Measurements from ENCODE around the gene KRT5. TPM values are rescaled to one million over a fixed set of nuclear protein-coding genes. Genes with fewer than 3 reads are reported as not detected.
"Not testable (repeated sequence)": the region's sequence is repeated elsewhere in the genome, so short reads cannot be mapped to it uniquely, and the experiment has no call there.

Gene KRT5
- total RNA-seq, 1 donor from 2014 or later, result not detected

DNA sequence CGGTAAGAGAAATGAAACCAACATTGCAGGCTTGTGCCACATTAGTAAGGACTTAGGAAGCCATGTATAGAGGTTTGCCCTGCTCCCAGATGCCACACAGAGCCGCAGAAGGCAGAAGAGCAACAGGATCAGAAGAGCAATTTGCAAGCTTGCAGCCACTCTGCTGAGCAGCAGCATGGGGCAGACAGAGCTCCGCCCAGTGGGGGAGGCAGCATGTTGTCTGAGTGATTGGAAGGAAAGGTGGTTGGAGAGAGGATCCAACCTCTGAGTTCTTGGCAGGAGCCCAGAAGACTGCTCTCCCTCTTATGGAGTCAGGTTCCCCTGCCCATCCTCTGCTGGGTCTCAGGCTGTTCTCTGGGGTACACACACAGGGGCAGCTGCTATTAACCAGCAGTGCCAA is 24.8 kb downstream of the KRT5 start:
- DNase-seq (ENCODE audit: low read depth in 2 of 2), result no peak

DNA sequence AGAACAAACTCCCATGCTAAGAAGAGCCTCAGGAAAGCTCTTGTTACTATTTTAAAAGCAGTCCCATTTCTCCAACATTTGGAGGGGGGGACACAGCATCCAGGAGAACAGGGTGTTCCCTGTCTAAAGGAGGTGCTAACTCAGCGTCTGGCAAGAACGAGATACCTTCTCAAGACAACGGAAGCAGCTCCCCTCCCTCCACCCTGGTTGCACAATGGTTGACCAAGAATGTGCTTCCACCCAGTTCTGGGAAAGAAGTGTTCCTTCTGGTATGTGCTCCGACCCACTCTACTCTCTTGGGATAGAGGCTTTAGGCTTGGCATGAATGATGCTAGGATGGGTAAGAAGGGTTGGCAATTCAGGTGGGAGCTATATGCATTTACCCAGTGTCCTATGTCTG is 25.7 kb downstream of the KRT5 start:
- DNase-seq (ENCODE audit: low read depth in 2 of 2), result no peak

DNA sequence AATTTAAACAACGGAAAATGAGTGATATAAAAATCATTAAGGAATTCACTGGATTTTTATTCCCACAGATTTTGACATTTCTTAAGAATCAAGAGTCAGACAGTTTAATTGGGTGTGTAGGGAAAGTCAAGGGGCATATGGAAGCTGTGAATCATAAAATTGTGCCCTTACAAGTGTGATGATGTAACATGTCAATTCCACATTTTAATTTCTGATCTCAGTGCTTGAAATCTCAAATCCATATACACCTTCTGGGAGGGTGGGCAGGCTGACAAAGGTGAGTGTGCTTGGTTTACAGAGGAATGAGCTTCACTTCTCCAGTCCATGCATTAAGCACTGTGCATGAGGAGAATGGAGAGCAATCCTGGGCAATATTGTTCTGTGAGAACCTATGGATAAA is 26.1 kb downstream of the KRT5 start:
- DNase-seq (ENCODE audit: low read depth in 2 of 2), result no peak

DNA sequence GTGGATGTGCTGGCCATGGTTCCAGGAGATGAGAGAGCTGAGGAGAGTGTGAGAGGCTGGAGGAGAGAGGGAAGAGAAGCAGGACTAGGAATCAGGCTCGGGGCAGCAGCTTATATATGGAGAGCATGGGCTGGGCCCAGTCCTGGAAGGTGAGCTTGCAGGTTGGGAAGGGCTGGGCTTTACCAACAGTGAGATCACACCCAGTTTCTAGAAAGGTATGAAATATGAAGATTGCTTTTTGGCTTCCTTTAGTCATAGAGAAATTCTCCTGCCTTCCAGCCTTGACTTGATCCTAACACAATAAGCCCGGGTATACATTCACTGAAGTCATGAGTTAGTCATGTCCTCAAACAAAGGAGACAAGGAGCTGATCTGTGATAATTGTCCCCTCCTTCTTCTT is 27.0 kb downstream of the KRT5 start, which contains the start of gene KRT6A:
TSS of gene KRT6A (minus strand) at position 86 of the 400 bp plus-strand sequence. CDS start at position 17, 69 bp downstream.
- DNase-seq (ENCODE audit: low read depth in 2 of 2), result no peak

DNA sequence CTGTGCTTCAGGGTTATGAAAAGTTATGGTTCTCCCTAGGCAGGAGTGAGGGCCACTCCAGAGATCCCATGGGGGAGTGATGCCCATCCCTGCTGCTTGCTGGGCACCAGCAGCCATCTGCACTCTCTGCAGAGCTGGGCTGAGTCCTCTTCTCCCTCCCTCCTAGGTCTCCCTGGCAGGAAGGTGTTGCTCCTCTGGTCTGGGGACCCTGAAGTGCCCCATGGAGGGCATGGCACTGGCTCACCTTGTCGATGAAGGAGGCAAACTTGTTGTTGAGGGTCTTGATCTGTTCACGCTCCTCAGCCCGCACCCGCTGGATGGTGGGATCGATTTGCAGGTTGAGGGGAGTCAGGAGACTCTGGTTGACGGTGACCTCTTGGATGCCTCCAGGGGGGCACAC is 27.8 kb downstream of the KRT5 start:
- DNase-seq (ENCODE audit: low read depth in 2 of 2), result not testable (repeated sequence)

DNA sequence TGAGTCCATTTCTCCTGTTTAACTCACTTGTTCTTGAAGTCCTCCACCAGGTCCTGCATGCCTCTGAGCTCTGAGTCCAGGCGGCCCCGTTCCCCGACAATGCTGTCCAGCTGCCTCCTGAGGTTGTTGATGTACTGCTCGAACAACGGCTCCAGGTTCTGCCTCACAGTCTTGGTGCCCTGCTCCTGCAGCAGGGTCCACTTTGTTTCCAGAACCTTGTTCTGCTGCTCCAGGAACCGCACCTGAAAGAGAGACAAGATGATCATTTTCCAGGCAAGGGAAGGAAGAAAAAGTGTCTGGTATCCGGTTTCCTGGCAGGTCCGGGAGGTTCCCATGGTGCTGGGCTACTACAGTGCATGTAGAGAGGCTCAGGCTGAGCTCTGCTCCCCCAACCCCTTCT is 28.7 kb downstream of the KRT5 start:
- DNase-seq (ENCODE audit: low read depth in 2 of 2), result not testable (repeated sequence)

DNA sequence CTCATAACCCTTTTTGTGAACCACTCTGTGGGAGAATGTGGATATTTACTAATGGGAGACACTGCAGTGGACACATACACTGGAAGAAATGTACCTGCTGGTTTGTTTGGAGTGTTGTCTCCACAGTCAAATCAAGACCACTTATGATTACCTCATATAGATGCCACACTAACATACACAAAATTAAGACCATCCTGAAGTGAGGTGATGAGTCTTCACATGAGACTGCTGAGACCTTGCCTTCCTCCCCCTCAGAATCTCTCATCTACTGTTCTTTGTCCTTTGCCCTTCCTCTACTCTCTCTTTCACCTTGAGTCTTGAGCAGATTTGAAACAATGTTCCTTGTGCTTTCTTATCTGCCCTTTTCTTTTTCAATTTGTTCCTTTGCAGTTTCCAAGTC is 31.5 kb downstream of the KRT5 start:
- no peak for DNase-seq (ENCODE audit: low read depth in 2 of 2)

DNA sequence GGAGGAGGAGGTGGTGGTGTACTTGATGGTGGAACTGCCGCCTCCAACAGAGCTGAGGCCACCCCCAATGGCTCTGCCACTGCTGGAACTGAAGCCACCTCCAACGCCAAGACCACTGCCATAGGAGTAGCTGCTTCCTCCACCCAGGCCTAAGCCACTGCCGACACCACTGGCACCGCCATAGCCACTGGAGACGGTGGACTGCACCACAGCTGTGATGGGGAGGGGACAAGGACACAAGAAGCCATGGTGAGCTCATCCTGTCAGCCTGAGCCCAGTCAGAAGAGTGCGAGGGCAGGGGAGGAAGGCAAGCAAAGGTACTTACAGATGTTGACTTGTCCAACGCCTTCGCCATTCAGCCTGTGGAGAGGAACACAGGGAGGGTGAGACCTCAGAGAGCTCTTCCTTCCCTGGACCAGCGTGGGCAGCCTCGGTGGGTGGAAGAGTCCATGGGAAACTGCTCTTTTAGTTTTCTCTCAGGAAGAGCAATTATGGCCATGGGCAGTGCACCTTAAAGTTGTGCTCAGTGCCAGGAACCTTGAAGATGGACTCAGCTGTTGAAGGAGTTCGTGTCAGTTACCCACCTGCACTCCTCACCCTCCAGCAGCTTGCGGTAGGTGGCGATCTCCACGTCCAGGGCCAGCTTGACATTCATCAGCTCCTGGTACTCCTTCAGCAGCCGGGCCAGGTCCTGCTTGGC is 32.3 kb downstream of the KRT5 start:
- DNase-seq (ENCODE audit: low read depth in 2 of 2), result not testable (repeated sequence)

DNA sequence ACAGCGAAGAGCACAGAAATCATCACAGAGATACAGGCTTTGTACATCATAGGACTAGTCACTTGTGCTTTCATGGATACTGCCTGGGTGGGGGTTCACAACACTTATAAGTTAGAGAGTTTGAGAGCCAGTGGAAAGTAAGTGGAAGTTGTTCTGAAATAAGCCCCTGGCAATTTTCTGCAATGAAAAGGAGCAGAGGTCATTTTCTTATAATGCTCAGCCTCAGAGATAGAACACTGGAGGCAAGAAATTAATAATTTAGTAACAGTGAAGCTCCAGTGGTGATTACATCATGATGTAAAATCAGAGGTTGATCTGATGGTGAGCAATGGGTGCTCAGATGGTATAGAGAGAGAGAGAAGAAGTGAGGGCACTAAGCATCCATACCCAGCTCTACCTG is 33.0 kb downstream of the KRT5 start:
- DNase-seq (ENCODE audit: low read depth in 2 of 2), result no peak

DNA sequence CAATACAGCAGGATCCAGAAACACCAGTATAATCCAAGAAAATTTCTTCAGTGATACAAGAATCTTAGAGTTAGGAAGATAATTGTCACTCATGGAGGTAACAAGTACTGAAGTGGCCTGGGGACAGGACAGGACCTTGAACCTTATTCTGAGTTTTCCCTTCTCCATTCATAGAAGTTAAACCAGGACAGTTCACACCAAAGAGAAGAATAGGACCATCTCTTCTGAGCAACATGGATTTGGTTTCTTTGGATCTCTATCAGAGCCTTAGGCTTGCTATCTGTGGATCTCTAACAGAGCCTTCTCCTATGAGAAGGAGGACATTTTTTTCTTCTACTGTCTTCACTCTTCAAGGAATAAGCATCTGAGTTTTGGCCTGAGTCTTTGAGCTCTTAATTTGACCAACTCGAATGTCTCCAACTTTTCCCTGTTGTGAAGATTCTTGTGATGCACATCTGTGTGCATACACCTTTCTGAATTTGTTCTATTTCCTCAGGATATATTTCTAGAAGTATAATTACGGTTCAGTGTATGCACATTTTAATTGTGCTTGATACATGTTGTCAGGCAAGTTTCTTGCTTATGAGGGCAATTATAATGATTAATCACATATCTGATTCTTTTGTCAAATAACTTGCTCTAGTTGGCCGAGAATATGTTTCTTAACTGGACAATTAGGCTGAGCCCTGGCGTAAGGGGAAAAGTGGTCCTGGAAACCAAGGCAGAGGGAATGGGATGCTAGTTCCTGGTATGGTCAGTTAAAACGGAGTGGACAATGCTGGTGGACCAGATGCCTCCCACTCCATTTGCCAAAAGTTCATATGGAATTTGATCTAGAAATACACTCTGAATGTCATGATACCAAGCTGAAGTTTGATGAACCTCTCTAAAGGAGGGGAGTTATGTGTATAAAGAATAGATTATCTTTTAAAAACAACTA is 33.8 kb downstream of the KRT5 start:
- DNase-seq (ENCODE audit: low read depth in 2 of 2), result no peak

DNA sequence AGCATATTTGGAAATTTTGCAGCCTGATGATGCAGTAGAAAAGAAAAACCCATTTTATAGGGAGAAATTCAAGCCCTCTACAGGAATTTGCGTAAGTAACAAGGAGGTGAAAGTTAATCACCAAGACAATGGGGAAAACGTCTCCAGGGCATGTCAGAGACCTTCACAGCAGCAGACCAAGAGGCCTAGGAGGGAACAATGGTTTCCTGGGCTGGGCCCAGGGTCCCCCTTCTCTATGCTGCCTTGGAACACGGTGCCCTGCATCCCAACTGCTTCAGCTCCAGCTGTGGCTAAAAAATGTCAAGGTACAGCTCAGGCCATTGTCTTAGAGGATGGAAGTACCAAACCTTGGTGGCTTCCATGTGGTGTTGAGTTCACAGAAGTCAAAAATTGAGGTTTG is 40.1 kb downstream of the KRT5 start:
- DNase-seq (ENCODE audit: low read depth in 2 of 2), result no peak

DNA sequence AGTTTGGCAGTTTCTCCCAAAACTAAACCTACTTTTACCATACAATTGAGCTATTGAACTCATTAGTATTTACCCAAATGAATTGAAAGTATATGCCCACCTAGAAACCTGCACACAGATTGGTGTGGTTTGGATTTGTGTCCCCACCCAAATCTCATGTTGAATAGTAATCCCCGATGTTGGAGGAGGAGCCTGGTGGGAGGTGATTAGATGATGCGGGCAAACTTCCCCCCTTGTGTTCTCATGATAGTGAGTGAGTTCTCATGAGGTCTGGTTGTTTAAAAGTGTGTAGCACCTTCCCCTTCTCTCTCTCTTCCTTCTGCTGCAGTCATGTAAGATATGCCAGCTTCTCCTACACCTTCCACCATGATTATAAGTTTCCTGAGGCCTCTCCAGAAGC is 42.5 kb downstream of the KRT5 start:
- DNase-seq (ENCODE audit: low read depth in 2 of 2), result no peak

DNA sequence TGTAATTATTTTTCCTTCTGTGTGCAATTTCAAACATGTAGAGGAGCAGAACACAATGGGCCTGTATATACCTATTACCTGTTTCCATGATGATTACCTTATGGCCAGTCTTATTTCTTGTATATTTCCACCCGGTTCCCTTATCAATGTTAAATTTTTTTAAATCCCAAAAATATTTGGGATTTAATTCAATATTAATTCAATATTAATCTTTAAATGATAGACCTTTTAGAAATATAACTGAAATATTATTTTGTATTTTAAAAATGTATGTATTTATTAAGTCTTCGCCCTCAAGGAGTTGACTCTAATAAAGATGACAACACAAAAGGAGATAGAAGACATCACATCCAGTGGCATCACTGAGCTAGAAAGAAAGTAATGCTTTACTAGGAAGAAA is 46.0 kb downstream of the KRT5 start:
- no peak for DNase-seq (ENCODE audit: low read depth in 2 of 2)

DNA sequence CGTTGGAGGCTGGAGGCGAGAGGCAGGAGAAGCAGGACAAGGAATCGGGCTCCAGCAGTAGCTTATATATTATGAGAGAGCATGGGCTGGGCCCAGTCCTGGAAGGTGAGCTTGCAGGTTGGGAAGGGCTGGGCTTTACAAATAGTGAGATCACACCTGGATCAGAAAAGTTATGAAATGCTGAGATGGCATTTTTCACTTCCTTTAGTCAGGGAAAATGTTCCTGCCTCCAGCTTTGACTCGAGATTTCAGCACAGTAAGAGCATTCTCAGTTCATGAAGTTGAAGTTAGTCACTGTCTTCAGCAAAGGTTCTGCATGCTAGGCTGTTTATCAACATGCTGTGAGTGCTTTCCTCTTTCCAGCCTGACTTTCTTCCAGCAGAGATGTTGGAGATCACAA is 46.4 kb downstream of the KRT5 start, which contains the start of gene KRT6C:
TSS of gene KRT6C (minus strand) at position 38 of the 400 bp plus-strand sequence. CDS start 68 bp downstream, outside the sequence.
- DNase-seq (ENCODE audit: low read depth in 2 of 2), result no peak

DNA sequence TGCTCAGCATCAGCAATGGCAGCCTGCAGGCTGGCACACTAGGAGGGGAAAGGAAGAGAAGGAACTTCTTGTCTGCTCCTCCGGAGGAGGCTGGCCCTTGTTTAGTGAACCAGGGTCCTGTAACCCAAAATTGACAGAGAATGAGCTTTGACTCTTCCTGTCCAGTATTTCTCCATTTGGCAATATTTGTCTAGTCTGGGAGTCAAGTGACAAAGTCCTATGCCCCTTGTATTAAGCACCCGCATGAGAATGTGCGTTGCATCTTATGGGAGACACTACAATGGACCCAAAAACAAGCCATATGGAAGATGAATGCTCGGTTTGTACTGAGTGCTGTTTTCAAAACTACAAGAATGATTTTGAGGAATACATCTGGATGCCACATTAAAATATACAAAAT is 50.3 kb downstream of the KRT5 start:
- no peak for DNase-seq (ENCODE audit: low read depth in 2 of 2)

DNA sequence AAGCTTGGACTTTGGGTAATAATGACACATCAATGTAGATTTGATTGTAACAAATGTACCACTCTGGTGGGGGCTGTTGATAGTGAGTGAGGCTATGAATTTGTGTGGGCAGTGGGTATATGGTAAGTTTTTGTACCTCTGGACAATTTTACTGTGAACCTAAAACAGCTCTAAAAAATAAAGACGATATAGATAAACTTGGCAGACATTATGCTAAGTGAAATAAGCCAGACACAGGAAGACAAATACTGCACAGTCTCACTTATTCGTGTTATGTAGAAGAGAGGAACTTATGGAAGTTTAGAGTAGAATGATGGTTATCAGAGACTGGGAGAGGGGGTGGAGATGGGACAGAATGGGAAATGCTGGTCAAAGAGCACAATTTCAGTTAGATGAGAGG is 55.3 kb downstream of the KRT5 start:
- DNase-seq (ENCODE audit: low read depth in 2 of 2), result no peak

Other genes with a start within 250 kb of the KRT5 start
- gene KRT86, start 245.7 kb downstream of the KRT5 start, total RNA-seq, result not detected in 2 replicates
- gene KRT81, start 228.9 kb downstream of the KRT5 start, total RNA-seq, result under 0.01 TPM in 1 of 2 replicates, not detected in the other
- not detected in 2 replicates for gene KRT83, start 199.0 kb downstream of the KRT5 start, total RNA-seq
- gene KRT85, start 152.9 kb downstream of the KRT5 start, total RNA-seq, result not detected in 2 replicates
- gene KRT84, start 134.7 kb downstream of the KRT5 start, total RNA-seq, result not detected in 2 replicates
- not detected in 2 replicates for gene KRT82, start 114.1 kb downstream of the KRT5 start, total RNA-seq
- not detected in 2 replicates for gene KRT75, start 86.0 kb downstream of the KRT5 start, total RNA-seq
- gene KRT6B, start 68.2 kb downstream of the KRT5 start, total RNA-seq, result not detected in 2 replicates
- not detected in 2 replicates for gene KRT6C, start 46.6 kb downstream of the KRT5 start, total RNA-seq
- not detected in 2 replicates for gene KRT6A, start 27.1 kb downstream of the KRT5 start, total RNA-seq
- gene KRT71, start 32.8 kb upstream of the KRT5 start, total RNA-seq, result not detected in 2 replicates
- not detected in 2 replicates for gene KRT74, start 53.4 kb upstream of the KRT5 start, total RNA-seq
- gene KRT72, start 81.1 kb upstream of the KRT5 start, total RNA-seq, result not detected in 2 replicates
- not detected in 2 replicates for gene KRT73, start 98.2 kb upstream of the KRT5 start, total RNA-seq
- not detected in 2 replicates for gene KRT2, start 131.8 kb upstream of the KRT5 start, total RNA-seq
- gene KRT1, start 160.0 kb upstream of the KRT5 start, total RNA-seq, result not detected in 2 replicates
- gene KRT77, start 183.1 kb upstream of the KRT5 start, total RNA-seq, result not detected in 2 replicates

Measured in lung microvascular endothelial cell (primary cell).